ENCODE measurements around the gene CHRNA4.

CHRNA4 gene

DNA sequence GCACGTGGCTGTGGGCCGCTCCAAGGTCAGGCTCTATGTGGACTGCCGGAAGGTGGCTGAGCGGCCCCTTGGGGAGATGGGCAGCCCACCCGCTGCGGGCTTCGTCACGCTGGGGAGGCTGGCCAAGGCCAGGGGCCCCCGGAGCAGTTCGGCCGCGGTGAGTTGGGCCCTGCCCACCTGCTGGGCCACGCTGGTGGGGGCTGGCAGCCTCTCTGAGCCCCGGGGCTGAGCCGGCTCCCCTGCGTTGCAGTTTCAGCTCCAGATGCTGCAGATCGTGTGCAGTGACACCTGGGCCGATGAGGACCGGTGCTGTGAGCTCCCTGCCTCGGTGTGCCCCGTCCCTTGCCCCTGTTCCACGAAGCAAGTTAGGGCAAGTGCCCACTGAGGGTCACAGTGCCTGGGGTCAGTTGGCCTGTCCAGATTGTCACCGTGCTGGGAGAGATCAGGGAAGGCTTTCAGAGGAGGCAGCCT, 41.1 kb downstream of the CHRNA4 start:
- DNase-seq (ENCODE audit: low spot score) = no peak

DNA sequence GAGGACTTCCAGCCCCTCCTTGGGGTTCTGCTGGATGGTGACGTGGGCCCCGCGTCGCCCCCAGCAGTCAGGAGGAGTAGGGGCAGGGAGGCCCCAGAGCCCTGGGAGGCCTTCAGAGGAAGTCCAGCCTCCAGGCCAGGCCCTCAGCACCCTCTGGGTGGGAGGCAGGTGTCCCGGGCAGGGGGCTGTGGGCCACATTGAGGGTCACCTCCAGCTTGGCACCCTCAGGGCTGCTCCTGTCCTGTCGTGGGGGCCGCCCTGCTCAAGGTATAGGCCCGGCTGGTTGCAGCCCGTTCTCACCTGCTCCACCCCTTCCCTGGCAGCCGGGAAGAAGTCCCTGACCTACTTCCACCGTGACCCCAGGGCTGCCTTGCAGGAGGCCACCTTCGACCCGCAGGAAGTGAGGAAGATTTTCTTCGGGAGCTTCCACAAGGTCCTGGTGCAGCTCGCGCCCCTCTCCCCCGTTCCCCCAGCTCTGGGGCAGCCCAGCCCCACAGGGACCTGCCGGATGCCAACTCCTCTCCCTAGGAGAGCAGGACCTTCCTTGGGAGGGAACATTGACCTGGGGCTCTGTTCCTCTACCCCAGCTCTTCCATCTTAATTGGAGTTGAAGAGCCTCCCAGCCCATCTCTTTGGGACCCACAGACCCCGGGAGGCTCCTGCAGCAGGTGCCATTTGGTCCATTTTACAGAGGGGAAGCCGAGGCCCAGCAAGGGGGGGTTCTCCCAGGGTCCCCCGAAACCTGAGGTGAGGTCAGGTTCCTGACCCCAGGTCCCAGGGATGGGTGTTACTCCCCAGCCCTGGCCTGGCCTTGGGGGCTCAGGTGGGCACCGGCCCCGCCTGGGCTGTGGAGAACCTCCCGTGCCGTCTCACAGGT, 41.7 kb downstream of the CHRNA4 start:
- no peak for DNase-seq (ENCODE audit: low spot score)

DNA sequence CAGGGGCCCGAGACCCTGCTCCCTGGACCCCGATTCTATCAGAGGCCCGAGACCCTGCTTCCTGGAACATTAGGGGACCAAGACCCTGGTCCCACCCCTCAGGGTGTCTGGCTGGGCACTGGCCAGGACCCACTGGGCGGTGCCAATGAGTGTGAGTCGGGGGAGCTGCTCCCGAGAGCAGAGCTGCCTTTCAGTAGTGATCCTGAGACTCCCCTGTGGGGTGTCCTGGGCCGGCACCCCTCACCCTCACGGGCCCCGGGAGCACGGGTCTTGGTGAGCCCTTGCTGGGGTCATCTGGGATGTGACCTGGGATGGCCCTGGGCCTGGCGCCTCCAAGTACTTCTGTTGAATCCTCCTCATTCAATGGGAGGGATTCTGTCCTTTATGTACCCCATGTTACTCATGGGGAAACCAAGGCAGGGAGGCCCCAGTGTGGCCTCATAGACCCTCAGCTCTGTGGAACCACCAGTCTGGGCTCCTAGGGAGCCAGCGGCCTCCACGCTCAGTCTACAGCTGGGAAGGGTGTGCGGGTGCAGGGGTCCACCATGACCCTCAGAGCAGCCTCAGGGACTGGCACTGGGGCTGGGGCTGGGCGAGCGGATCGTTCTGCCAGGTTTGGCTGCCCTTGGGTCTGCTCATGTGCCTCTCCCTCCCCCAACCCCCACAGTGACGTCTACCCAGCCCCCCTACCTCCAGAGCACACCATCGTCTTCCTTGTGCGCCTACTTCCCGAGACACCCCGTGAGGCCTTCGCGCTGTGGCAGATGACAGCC, 42.6 kb downstream of the CHRNA4 start:
- DNase-seq (ENCODE audit: low spot score) = no peak

DNA sequence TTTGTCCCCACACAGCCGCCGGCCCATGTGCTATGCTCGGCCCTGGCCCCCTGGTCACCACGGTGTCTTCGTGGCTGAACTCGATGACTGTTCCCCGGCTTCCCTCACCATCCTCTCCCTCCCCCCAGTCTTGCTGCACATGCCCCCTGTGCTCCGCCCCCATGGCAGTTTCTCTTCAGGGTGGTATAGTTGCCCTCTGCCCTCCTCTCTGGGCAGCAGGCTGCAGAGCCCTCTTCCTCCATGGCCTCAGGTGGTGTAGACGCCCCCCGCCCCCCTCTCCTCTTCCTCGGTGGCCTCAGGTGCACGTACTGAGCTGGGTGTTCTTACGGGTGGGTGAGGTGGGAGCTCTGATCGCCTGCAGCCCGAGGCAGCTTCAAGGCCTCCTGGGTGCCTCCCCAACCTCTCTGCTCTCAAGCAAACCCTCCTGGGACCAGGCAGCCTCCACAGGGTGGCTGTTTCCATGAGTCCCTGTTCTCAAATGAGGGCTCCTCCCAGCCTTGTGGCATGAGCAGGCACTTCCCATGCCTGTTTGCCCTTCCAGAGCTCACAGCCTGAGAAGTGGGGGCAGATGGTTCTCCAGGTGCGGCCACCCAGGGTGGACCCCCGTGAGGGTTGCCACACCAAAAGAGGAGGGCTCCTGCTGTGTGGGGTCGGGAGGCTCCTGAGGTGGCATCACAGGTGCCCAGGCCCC, 43.4 kb downstream of the CHRNA4 start:
- DNase-seq (ENCODE audit: low spot score) = no peak

DNA sequence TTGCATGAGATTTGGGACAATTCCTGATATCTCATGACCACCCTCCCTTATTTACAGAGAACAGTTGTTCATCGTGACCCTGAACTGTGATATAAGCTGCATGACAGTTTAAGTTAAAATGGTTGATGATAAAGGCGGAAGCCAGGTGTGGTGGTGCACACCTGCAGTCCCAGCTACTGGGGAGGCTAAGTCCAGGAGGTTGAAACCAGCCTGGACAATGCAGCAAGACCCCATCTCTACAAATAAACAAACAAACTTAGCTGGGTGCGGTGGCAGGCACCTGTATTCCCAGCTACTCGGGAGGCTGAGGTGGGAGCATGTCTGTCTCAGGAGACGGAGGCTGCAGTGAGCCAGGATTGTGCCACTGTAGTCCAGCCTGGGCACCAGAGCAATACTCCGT, 44.1 kb downstream of the CHRNA4 start:
- no peak for DNase-seq (ENCODE audit: low spot score)

DNA sequence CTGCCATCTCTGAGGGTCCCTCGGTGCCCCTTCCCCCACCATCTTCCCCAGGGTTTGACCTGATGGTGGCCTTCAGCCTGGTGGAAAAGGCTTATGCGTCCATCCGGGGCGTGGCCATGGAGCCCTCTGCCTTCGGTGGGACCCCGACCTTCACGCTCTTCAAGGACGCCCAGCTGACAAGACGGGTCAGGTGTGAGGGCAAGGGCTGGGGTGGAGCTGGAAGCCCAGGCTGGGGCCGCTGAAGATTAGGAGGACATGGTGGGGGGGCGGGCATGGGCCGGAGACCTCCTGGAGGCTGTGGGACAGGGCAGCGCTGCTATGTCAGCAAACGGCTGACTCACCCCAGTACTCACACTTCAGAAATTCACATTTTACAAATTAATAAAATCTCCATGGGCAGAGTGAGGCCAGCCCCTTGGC, 44.6 kb downstream of the CHRNA4 start:
- no peak for DNase-seq (ENCODE audit: low spot score)

DNA sequence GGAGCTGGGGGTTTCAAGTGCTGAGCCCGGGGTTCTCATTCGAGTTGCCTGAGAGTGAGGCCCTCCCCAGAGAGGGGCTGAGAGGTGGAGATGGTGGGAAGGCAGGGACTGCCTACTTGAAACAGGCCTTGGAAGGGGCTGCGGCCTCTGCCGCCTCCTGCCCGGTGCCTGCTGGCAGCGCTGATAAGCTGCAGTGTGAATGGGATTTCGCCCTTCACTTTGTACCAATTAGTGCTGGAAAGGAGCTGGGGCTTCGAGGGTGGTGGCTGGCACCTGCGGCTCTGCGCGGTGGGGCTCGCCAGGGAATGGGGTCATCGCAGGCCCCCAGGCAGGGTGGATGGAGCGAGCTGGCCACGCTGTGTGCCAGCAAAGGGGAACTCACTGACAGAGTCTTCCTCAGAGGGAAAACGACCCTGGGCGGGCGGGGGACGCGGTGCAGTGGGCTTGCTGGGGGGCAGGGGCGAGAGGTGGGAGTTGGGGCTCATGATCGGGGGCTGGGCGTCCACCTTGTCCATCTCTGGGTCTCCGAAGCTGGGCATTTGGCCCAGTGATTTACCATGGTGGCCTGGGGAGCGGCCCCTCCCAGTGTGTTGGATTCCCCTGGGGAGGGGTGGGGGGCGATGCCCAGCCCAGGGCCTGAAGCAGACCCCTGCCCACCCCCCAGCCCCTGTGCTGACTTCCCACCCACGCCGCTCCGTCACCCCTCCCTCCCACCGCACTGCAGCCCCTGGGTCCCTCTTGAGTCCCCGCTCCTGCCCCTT, 45.2 kb downstream of the CHRNA4 start:
- no peak for DNase-seq (ENCODE audit: low spot score)

DNA sequence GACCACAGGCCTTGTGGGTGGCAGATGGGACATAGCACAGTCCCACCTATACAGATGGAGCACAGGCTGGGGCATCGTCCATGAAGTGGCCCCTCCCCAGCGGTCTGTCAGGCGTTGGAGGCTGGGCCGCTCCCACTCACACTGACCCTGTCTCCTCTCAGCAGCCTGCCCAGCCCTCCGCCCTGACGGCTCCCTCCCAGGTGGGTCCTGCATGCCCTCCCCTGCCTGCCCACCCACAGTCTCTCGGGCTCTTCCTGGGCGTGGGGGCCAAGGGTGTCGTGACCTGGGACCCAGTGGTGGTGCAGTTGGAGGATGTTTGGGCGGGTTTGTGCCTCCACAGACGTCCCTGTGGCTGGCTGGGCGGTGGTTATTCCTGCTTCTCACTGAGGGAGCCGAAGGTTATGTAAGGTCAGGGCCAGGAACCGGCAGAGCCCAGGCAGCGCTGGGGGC, 45.9 kb downstream of the CHRNA4 start:
- DNase-seq (ENCODE audit: low spot score) = no peak

DNA sequence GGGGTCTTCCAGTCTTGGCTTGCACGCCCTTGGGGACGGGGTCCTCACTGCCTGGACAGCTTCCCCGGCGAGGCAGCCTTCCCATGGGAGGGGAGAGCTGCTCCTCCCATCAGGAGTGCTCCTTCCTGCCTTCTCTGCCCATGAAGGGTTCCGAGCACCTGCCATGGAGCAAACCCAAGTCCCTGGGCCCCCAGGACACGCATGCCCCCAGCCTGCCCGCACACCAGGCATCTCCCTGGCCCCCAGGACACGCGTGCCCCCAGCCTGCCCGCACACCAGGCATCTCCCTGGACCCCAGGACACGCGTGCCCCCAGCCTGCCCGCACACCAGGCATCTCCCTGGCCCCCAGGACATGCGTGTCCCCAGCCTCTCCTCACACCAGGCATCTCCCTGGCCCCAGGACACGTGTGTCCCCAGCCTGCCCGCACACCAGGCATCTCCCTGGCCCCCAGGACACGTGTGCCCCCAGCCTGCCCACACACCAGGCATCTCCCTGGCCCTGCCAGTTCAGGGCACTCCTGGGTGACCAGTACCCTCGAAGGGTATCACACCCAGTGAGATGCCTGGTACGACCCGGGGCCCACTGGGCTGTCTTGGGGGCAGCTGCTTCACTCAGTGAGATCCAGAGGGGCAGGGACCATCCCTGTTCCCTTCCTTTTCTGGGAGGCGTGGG, 46.4 kb downstream of the CHRNA4 start:
- no peak for DNase-seq (ENCODE audit: low spot score)

DNA sequence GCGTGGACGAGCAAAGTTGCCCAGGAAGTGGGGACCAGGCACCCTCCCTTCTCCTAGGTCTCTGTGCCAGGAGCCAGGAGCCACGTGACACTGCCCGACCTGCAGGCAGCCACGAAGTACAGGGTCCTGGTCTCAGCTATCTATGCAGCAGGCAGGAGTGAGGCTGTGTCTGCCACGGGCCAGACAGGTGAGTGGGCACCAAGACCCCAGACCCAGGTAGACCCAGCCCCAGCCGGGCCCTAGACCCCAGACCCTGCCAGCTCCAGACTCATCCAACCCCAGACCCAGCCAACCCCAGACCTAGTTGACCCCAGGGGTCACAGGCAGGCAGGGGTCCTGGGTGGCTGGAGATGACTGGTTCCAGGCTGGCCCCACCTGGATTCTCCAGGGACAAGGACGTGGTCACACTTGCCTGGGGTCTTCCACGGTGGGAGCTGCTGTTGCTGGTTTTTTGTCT, 47.1 kb downstream of the CHRNA4 start:
- DNase-seq (ENCODE audit: low spot score) = no peak

DNA sequence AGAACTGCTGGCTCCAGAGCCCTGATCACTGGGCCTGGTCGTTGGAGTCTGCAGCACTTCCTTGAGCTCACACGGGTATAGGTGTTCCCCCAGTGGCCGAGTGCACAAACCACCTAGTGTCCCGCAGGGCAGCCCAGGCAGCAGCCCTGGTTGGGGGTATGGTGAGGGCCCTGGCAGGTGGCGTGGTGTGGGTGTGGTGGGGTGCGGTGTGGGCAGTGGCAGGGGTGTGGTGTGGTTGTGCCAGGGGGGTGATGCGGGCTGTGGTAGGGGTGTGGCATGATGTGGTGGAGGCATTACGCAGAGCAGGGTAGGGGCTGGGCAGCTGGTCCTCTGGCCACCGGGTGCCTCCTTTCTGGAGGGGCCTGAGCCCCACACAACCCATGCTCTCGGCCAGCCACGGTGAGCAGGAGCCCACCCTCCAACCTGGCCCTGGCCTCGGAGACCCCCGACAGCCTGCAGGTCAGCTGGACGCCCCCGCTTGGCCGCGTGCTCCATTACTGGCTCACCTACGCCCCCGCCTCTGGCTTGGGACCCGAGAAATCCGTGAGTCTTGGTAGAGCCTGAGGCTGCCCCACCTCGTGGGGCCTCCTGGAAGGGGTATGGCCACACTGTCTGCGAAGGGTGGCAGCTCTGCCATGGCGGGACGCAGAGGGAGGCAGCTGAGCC, 47.7 kb downstream of the CHRNA4 start:
- no peak for DNase-seq (ENCODE audit: low spot score)

DNA sequence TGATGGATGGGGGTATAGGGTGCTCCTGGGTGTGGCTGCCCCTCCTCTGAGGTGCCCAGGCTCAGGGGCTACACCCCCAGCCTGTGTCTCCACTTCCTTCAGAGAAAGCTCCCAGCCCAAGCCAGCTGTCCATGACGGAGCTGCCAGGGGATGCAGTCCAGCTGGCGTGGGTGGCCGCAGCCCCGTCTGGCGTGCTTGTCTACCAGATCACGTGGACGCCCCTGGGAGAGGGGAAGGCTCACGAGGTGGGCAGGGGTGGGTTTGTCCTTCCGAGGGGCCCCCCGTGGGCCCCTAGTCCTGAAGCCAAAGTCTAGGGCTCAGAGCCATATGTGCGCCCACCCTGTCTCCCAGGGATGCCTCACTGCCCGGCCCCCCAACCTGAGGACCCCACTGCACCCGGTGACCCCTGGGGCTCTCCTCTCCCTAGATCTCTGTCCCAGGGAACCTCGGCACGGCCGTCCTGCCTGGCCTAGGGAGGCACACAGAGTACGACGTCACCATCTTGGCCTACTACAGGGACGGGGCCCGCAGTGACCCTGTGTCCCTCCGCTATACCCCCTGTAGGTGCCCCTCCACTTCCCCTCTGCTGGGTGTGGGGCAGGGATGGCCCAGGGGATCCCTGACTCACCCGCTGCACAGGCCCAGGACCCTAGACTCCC, 48.3 kb downstream of the CHRNA4 start:
- DNase-seq (ENCODE audit: low spot score) = no peak

DNA sequence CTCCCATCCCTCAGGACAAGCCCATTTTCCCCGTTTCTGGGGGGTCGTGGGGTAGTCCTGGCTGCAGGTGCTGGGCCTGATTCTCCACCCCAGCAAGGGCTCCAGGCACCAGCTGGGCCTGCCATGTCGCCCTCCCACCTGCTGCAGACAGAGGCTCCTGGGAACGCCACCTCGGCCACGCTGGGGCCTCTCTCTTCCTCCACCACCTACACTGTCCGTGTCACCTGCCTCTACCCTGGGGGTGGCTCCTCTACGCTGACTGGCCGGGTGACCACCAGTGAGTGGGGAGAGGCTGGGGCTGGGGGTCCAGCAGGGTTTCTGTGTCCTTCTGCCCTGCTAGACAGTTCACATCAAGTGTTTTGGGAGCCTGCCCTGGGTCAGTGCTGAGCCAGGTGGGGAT, 48.9 kb downstream of the CHRNA4 start:
- DNase-seq (ENCODE audit: low spot score) = no peak

DNA sequence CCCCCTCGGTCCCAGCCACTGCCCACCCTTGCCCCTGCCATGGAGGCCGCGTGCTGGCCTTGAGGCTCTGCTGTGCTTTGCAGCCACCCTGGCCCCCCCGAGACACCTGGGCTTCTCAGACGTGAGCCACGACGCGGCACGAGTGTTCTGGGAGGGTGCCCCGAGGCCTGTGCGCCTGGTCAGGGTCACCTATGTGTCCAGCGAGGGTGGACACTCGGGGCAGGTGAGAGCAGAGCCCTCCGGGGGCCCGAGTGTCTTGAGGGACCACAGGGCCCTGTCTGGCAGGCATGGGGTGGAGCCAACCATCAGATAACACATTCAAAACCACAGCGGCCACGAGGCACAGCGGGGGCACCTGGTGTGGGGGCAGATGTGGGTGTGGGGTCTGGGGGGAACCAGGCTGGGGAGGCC, 49.3 kb downstream of the CHRNA4 start:
- no peak for DNase-seq (ENCODE audit: low spot score)

DNA sequence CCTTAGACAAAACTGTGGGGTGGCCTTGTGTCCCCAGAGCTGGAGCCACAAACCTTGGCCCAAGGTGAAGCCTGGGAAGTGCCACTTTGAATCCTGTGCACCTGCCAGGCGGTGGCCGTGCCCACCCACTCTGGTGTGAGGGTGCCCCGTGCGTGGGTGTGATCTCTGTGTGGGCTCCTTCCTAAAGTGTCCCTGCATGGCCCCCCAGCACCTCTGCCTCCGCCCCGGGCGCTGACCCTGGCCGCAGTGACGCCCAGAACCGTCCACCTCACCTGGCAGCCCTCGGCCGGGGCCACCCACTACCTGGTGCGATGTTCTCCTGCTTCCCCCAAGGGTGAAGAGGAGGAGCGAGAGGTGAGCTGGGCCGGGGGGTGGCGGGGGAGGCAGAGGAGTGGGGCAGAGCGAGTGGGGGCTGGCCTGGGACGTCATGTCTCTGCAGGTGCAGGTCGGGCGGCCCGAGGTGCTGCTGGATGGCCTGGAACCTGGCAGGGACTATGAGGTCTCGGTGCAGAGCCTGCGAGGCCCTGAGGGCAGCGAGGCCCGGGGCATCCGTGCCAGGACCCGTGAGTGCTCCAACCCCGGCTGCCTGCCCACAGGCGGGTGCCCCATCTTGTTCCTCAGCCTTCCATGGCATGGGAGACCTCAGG, 49.8 kb downstream of the CHRNA4 start:
- DNase-seq (ENCODE audit: low spot score) = no peak

DNA sequence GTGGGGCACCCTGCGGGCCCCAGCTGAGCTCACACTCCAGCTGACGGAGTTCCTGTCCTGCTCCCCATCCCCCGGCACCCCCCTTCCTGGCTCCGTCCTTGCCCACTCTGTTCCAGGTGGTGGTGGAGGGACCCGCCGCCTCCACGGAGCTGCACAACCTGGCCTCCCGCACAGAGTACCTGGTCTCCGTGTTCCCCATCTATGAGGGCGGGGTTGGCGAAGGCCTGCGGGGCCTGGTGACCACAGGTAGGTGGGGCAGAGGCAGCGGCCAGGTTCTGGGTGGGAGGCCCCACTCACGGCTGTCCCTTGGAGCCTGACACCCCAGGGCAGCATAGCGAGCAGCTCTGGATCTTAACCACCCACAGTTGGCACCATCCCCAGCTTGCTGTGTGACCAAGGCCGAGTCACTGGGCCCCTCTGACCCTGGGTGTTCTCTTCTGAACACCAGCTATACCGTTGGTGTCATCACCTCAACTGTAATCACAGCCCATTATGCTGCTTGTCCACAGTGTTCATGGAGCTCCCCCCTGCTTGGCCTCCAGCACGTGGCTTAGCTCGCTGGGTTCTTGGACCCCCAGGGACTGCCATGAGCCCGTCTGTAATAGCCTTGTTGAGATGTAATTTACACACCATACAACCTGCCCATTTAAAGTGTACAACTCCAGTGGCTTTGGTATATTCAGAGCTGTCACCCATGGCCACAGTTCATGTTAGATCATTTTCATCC, 50.7 kb downstream of the CHRNA4 start:
- no peak for DNase-seq (ENCODE audit: low spot score)

DNA sequence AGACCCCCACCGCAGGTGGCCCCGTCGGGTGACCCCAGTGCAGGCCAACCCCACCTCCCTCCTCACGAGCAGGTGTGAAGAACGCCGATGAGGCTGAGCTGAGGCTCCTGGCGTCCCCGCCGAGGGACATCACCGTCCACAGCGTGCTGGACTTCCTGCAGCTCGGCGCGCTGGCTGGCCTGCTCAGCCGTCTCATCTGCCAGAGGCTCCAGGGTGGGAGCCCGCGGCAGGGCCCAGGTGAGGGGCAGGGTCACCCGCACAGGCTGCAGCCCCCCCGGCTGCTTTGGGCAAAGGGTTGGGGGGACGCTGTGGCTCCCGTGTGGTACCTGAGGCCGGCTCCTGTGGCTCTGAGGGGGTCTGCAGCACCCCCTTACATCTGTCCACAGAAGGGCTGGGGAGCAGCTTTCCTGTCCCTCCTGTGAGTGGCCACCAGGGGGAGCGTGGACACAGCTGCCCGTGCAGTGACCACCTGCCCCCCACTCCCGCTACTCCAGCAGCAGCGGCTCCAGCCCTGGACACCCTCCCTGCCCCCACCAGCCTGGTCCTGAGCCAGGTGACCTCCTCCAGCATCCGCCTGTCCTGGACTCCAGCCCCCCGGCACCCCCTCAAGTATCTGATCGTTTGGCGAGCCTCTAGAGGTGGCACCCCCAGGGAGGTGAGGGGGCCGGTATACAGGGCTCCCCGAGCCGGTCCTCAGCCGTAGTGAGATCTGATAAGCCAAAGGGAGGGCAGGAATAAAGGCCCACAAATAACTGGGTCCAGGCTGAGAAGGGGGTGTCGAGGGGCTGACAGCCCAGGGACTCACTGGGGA, 51.7 kb downstream of the CHRNA4 start:
- DNase-seq (ENCODE audit: low spot score) = no peak
